ENCODE data around the gene C1orf159. TPM values are rescaled to one million over a fixed set of nuclear protein-coding genes. Genes with fewer than 3 reads are reported as not detected.

The C1orf159 gene
- total and polyA plus RNA-seq, 7 donors: 6.6 to 25.3 (median 8.2) TPM

- Histone ChIP-seq H3K9me3 (no peaks in the 10 kb centered on the region), H3K27me3 (peaks cover 0 to 40% (median 0%) of the 10 kb centered on the region in 3 donors)
- peak; percentile 49 for DNase-seq
These were observed 4.2 kb upstream of the C1orf159 start for GRCh38 chr1:1120096-1120495.

GRCh38 chr1:1119272-1119890 lies 3.5 kb upstream of the C1orf159 start:
- H3K4me1 ChIP-seq: peaks cover 0 to 29% (median 25%) of the 10 kb centered on the region in 4 donors
- intact Hi-C loops (cut with DNase I): loop anchor here (5.0 kb wide), 2 partner anchors 97 to 188 kb away; partner anchors contain the start of genes ACAP3, AGRN and PUSL1
- no peak overlapping the region for H3K27ac ChIP-seq
- no peak overlapping the region for H3K4me3 ChIP-seq
- peak; percentile 63 for DNase-seq
- WGBS, 2 donors: 81 to 84% methylated on average over 20 of the region's 20 CpGs
- no peaks in the 10 kb centered on the region for H3K36me3 ChIP-seq
- peaks cover 0 to 40% (median 0%) of the 10 kb centered on the region in 3 donors for H3K27me3 ChIP-seq
- TF ChIP-seq POLR2AphosphoS5 (IDR thresholded peaks at IDR 0.05): no peak
- TF ChIP-seq EP300 (IDR thresholded peaks at IDR 0.05): no peak
- TF ChIP-seq, protein P1, sequence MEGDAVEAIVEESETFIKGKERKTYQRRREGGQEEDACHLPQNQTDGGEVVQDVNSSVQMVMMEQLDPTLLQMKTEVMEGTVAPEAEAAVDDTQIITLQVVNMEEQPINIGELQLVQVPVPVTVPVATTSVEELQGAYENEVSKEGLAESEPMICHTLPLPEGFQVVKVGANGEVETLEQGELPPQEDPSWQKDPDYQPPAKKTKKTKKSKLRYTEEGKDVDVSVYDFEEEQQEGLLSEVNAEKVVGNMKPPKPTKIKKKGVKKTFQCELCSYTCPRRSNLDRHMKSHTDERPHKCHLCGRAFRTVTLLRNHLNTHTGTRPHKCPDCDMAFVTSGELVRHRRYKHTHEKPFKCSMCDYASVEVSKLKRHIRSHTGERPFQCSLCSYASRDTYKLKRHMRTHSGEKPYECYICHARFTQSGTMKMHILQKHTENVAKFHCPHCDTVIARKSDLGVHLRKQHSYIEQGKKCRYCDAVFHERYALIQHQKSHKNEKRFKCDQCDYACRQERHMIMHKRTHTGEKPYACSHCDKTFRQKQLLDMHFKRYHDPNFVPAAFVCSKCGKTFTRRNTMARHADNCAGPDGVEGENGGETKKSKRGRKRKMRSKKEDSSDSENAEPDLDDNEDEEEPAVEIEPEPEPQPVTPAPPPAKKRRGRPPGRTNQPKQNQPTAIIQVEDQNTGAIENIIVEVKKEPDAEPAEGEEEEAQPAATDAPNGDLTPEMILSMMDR (IDR thresholded peaks at IDR 0.05): no peak
- no peak for TF ChIP-seq POLR2A (IDR thresholded peaks at IDR 0.05)
- H3K9me3 ChIP-seq: no peaks in the 10 kb centered on the region

More at GRCh38 chr1:1120096-1120495, 4.2 kb upstream of the C1orf159 start:
- H3K4me3 ChIP-seq: no peak overlapping the region
- H3K27ac ChIP-seq: no peak overlapping the region
- WGBS, 2 donors: 63 to 68% methylated on average over 16 of the region's 16 CpGs
- TF ChIP-seq POLR2A (IDR thresholded peaks at IDR 0.05) (no peak), EP300 (IDR thresholded peaks at IDR 0.05) (no peak), POLR2AphosphoS5 (IDR thresholded peaks at IDR 0.05) (no peak)
- TF ChIP-seq, protein P1 (IDR thresholded peaks at IDR 0.05): no peak
- no peaks in the 10 kb centered on the region for H3K36me3 ChIP-seq
- peaks cover 0 to 24% (median 19%) of the 10 kb centered on the region in 4 donors for H3K4me1 ChIP-seq
- intact Hi-C loops (cut with DNase I): loop anchor here (5.0 kb wide), 1 partner anchor 152 kb away; the partner anchor contains the start of gene UBE2J2

GRCh38 chr1:1118876-1119220 lies 3.0 kb upstream of the C1orf159 start:
- peaks cover 0 to 40% (median 0%) of the 10 kb centered on the region in 3 donors for H3K27me3 ChIP-seq
- H3K4me1 ChIP-seq: peaks cover 0 to 29% (median 25%) of the 10 kb centered on the region in 4 donors
- H3K27ac ChIP-seq: no peak overlapping the region
- no peaks in the 10 kb centered on the region for H3K9me3 ChIP-seq
- H3K4me3 ChIP-seq: no peak overlapping the region
- DNase-seq: no peak
- TF ChIP-seq EP300 (IDR thresholded peaks at IDR 0.05): no peak
- TF ChIP-seq, protein P1 (IDR thresholded peaks at IDR 0.05): no peak
- TF ChIP-seq POLR2A (IDR thresholded peaks at IDR 0.05): no peak
- TF ChIP-seq POLR2AphosphoS5 (IDR thresholded peaks at IDR 0.05): no peak
- no peaks in the 10 kb centered on the region for H3K36me3 ChIP-seq
- intact Hi-C loops (cut with DNase I): loop anchor here (5.0 kb wide), 2 partner anchors 97 to 188 kb away; partner anchors contain the start of genes ACAP3, AGRN and PUSL1
- WGBS, 2 donors: 90 to 91% methylated on average over 11 of the region's 11 CpGs

DNA sequence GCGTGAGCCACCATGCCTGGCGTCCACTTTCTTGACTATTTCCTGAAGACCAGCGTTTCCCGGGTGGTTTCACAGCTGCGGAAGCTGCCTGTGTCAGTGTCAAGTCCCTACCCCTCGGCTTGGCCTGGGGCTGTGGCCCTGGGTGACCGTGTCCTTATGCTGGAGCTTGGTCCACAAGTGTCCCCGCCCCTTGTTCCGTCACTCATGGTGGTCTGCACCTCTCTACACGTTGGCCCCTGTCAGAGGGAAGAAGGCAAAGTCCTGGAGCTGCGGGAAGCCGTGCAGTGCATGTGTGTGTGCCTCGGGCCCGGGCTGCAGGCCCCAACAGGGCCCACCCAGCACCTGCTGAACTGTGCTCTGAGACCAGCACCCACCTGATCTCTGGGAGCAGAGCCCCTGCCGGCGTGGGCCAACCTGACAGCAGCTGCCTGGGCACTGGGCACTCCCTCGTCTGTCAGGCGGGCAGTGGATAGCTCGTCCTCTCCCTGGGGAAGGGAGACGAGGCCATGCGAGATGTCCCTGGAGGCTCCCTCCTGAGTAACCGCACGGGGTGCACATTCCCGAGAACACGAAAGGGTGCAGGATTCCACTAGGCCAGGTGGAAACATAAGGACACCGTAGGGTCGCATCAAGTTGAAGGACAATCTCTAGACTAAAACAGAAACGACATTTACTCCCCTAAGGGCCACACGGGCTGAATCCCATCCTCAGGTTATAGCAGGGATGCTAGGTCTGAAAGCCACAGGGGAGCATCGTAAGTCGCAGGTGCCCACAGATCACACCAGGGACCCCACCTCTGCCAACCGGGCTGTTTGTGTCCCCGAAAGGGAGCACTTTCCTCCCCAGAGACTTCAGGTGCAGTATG lies 2.4 kb upstream of the C1orf159 start:
- TF ChIP-seq EP300 (IDR thresholded peaks at IDR 0.05): no peak
- TF ChIP-seq POLR2AphosphoS5 (IDR thresholded peaks at IDR 0.05): no peak
- TF ChIP-seq POLR2A (IDR thresholded peaks at IDR 0.05): no peak
- TF ChIP-seq, protein P1 (IDR thresholded peaks at IDR 0.05): no peak
- peaks cover 0 to 39% (median 0%) of the 10 kb centered on the region in 3 donors for H3K27me3 ChIP-seq

More for the DNA sequence above, 2.4 kb upstream of the C1orf159 start:
- H3K36me3 ChIP-seq: peaks cover 0 to 3% (median 0%) of the 10 kb centered on the region in 4 donors
- peaks cover 0 to 3% (median 1%) of the 10 kb centered on the region in 4 donors for H3K9me3 ChIP-seq
- DNase-seq: peak; percentile 61
- H3K4me1 ChIP-seq: peaks cover 0 to 29% (median 25%) of the 10 kb centered on the region in 4 donors
- intact Hi-C loops (cut with DNase I): loop anchor here (5.0 kb wide), 2 partner anchors 96 to 189 kb away; partner anchors contain the start of genes ACAP3, AGRN and PUSL1
- H3K4me3 ChIP-seq: no peak overlapping the region
- no peak overlapping the region for H3K27ac ChIP-seq
- WGBS, 2 donors: 89% methylated on average over 33 of the region's 33 CpGs

Measured in sigmoid colon (tissue), 7 donors.